NCI-H2196 treated with DMSO at 0.1 percent for 48 hours (cell line): Measurements from ENCODE around the gene CEP112.

Experiments used
- DNase-seq: peaks from one replicate; lab custom pipeline; 2025; ENCODE audit not compliant: unreplicated experiment; lab: John Stamatoyannopoulos, UW

CEP112 gene

DNA sequence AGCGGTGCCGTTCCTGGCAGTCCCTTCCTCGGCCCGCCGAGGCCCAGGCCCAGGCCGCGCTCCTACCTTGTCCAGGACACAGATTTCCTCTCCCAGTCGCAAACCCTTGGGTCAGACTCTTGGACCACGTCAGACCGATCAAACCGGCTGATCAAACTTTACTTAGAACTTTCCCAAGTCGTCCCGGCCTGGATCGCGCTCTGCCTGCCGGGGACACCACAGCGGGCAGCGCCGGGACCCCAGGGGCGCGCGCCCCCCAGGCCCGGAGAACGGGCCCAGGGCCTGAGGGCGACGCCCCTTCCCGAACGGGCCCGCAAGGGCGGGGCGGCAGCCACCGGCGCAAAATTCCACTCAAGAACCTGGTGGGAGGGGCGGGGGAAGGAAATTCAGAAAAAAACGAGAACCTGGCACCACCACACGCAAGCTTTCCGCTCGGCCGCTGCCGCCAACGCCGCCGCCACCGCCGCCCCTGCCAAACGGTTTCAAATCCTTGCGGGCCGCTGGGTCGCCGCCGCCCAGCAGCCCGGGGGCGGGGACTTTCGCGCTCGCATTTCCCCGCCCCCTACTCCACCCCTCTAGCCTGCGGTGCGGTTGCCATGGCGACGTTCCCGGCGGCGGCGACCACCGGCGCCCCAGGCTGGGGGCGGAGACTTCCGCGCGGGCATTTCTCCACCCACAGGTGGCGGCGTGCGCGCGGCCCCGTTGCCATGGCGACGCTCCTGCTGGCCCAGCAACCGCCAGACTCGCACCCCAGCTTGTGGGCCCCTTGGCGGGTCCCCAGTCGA lies at the start of gene CEP112:
TSS of gene CEP112 (minus strand) at position 541 of the 785 bp plus-strand sequence.
- peak; percentile 78 for DNase-seq

DNA sequence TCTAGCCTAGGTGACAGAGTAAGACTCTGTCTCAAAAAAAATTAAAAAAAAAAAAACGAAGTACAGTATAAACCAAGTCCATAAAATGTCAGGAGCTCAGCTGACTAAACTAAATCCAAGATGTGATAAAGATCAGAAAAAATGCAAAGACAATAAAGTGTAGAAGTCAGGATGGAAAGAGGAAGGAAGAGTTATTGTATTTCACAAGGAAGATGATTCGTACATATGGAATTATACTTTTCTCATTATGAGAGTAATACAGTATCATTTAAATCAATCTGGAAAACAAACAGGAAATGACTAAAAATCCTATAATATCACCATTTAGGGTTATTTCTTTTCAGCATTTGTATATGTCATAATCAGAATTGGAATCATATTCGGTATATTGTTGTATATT lies 48.7 kb upstream of the CEP112 start:
- no peak for DNase-seq

DNA sequence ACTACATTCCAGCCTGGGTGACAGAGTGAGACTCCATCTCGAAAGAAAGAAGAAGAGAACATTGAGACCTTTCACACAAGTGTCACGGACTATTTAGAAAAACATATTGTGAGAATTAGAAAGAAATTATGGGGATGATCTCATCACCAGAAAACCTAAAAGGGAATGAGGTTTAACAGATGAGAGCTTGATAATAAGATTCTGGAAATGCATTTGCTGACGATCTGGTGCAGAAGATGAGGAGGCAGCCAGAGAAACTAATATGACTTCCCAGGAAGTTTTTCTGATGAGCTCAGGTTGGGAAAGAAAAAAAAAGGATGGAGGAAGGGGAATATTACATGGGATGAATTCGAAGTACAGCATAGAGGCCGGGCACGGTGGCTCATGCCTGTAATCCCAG lies 48.1 kb upstream of the CEP112 start:
- no peak for DNase-seq

GRCh38 chr17:66235377-66235994 lies 43.6 kb upstream of the CEP112 start:
- DNase-seq, result no peak

GRCh38 chr17:66234611-66235010 lies 42.7 kb upstream of the CEP112 start:
- DNase-seq, result no peak

GRCh38 chr17:66233023-66233753 lies 41.3 kb upstream of the CEP112 start:
- DNase-seq, result no peak

DNA sequence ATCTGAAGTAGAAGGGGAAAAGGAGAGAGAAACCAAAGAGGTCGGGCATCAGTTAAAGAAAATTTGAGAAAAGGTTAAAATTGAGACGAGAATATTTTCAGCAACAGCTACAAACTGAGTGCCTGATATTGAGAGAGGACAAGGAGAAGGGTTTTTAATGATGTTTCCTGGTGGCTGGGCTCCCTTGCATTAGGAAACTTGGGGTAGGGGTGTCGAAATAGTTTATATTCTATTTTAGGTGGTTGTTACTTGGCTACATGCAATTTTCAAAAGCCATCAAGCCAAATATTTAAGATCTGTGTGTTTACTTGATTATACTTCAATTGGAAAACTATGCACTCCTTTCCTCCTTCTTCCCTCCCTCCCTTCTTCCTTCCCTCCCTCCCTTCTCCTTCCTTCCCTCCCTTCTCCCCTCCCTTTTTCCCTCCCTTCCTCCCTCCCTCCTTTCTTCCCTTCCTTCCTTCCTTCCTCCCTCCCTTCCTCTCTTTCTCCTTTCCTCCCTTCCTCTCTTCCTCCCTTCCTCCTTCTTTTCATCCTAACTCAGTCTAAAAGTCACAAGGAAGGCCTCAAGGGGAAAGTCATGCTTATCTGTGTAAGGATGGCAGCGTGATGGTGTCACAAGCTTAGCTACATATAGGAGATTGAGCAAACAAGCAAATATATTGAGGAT lies 39.1 kb upstream of the CEP112 start:
- DNase-seq, result no peak

- DNase-seq, result no peak
Measured at GRCh38 chr17:66229783-66230538, 38.0 kb upstream of the CEP112 start.

- DNase-seq, result no peak
Measured at GRCh38 chr17:66228887-66229782, 37.2 kb upstream of the CEP112 start, which contains the start of gene APOH. Gene APOH (minus strand): TSS chr17:66229415. CDS start chr17:66229379, 36 bp downstream.

GRCh38 chr17:66227212-66228045 lies 35.5 kb upstream of the CEP112 start:
- no peak for DNase-seq

DNA sequence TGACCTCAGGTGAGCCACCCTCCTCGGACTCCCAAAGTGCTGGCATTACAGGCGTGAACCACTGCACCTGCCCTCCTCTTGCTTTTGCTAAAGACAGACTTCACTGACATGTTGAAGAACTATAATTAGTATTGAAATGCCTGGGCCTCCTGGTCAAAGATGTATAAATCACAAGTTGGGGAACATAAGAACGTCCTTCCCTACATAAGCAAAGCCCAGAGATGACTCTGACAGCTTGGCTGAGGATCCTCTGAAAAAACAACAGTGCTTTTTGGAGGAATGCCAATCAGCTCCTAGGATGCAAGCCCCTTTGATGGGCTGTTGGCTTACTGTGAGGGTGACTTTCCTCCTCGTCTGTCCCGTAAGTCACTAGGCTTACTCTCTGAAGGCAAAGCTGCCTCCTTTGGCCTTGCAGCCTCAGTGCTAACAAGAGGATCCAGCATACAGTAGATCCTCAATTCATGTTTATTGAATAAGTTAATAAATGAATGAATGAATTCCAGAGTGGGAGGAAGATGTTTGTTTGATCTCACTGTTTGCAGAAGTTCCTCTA lies 30.9 kb upstream of the CEP112 start:
- DNase-seq, result no peak

GRCh38 chr17:66221755-66222530 lies 30.0 kb upstream of the CEP112 start:
- DNase-seq, result no peak

- DNase-seq, result no peak
Measured at GRCh38 chr17:66221343-66221742, 29.4 kb upstream of the CEP112 start.

- DNase-seq, result no peak
Measured at GRCh38 chr17:66220079-66220835, 28.3 kb upstream of the CEP112 start.

DNA sequence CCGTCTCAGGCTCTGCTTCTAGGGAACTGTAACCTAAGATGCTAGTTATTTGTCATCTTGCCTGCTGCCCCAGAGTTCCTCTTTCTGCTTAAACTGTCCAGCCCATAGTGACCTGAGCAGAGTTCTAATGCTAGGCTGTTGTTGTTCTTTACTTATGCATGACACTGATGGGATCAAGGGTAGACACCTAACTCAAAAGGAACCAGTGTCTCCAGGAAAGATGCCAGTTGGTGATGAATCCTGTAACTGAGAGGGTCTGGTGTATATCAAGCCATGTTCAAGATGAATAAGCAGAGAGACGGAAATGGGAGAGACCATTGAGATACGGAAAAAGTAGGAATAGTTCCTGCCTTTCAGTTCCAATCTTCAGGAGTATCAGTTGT lies 23.6 kb upstream of the CEP112 start:
- DNase-seq, result no peak

- DNase-seq, result no peak
Measured at GRCh38 chr17:66214884-66215528, 23.1 kb upstream of the CEP112 start.
